T-helper 17 cell (primary cell): Measurements from ENCODE around the gene GPRC5A. TPM values are rescaled to one million over a fixed set of nuclear protein-coding genes. Genes with fewer than 3 reads are reported as not detected.

Experiments
- ATAC-seq: fragments of 150-1000 bp; cut with Tn5 transposase; 2 replicates; pipeline ENCODE4 v1.10.0; 2021; ENCODE audit warnings: mild to moderate bottlenecking, moderate library complexity
- DNase-seq, 3 donors: peaks; one replicate each; pipeline versions ENCODE4 v3.0.0 to v3.0.0-alpha.2; 2020 to 2021
- H3K9me3 ChIP-seq: one replicate; pipeline ENCODE4 v1.7.0; 2013; ENCODE audit warnings: low read length, mild to moderate bottlenecking; ENCODE audit not compliant: control insufficient read depth, poor library complexity, severe bottlenecking
- H3K27ac Mint-ChIP-seq: one replicate; pipeline ENCODE4 v1.8.0; 2022; ENCODE audit warnings: mild to moderate bottlenecking, moderate library complexity, mixed read lengths
- H3K27me3 Mint-ChIP-seq: one replicate; pipeline ENCODE4 v1.8.0; 2022; ENCODE audit warnings: mixed read lengths
- H3K36me3 Mint-ChIP-seq: one replicate; pipeline ENCODE4 v1.8.0; 2022; ENCODE audit warnings: low read depth, mixed read lengths
- H3K4me1 Mint-ChIP-seq: one replicate; pipeline ENCODE4 v1.8.0; 2022; ENCODE audit warnings: mild to moderate bottlenecking, mixed read lengths
- H3K4me3 Mint-ChIP-seq: one replicate; pipeline ENCODE4 v1.8.0; 2022; ENCODE audit warnings: mild to moderate bottlenecking, moderate library complexity, mixed read lengths
- total RNA-seq, 4 donors: library from RNA in 2 of 4; stranded (reverse) in 2 of 4; gene quantifications; one replicate each; pipeline ENCODE4 v1.2.3 and lab custom pipeline; 2022 to 2026

Gene GPRC5A
- total RNA-seq, 2 donors from 2014 or later = 0.02 to 0.26 TPM

DNA sequence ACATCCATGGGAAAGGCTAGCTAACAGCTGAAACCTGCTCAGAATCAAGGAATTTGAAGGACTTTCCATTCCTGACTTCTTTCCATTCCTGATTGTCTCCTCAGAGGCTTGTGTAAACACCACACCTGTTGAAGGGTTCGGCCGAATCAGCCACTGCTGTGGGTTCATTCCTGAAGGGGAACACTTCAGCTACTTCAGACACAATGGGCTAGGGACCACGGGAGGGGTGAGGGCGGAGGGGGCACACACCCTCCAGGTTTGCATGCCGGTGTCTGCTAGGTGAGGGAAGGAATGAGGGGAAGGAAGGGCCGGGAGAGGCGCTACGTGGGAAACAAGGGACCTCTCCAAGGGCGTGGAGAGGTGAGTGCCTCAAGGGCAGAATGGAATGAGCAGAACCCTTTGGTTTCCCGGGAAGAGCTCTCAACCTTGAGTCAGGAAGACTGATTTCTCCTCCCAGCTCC is 1.3 kb downstream of the GPRC5A start:
- Mint-ChIP-seq H3K36me3 (peaks cover 5% of the 10 kb centered on the region), H3K4me3 (no peak overlapping the region), H3K27me3 (peaks cover 51% of the 10 kb centered on the region), H3K27ac (no peak overlapping the region), H3K4me1 (peaks cover 7% of the 10 kb centered on the region)
- DNase-seq = no peak
- ATAC-seq = no peak
- no peaks in the 10 kb centered on the region for H3K9me3 ChIP-seq

DNA sequence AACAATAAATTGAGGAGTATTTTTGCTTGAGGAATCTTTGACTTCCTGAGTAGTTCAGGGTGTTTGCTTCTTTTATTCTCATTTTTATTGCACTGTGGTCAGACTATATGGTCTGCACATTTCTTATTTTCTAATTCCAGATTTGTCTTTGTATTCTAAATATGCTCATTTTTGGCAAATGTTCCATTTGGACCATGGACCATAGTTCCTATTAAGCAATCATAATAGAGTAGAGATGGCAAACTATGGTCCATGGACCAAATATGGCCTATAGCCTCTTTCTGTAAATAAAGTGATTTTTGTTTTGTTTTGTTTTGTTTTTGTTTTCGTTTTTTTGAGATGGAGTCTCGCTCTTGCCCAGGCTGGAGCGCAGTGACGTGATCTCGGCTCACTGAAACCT is 2.1 kb downstream of the GPRC5A start:
- H3K27me3 Mint-ChIP-seq = peaks cover 51% of the 10 kb centered on the region
- no peak overlapping the region for H3K4me3 Mint-ChIP-seq
- H3K27ac Mint-ChIP-seq = no peak overlapping the region
- DNase-seq (no peak), ATAC-seq (no peak)
- H3K9me3 ChIP-seq = no peaks in the 10 kb centered on the region
- H3K36me3 Mint-ChIP-seq = peaks cover 5% of the 10 kb centered on the region
- peaks cover 7% of the 10 kb centered on the region for H3K4me1 Mint-ChIP-seq

DNA sequence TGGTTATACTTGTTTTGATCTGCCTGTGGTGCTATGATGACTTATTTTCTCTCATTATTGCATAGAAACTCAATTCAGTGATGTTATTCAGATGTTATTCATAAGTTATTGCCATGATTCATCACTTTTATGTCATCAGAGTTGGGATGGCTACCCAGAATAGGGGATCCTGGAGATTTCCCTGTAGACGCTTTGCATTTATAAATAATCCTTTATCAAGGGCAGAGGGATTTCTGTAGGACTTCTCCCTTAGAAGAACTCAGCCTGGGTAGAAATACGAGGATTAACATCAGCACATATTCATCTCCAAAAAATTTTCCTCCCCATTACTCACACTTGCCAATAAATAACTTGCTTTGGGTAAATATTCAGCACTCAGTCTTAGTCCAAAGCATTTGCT is 4.9 kb downstream of the GPRC5A start:
- Mint-ChIP-seq H3K36me3 (peaks cover 2% of the 10 kb centered on the region), H3K4me3 (no peak overlapping the region), H3K27me3 (peaks cover 55% of the 10 kb centered on the region), H3K4me1 (peaks cover 7% of the 10 kb centered on the region), H3K27ac (no peak overlapping the region)
- no peak for ATAC-seq
- H3K9me3 ChIP-seq = no peaks in the 10 kb centered on the region
- DNase-seq = no peak

DNA sequence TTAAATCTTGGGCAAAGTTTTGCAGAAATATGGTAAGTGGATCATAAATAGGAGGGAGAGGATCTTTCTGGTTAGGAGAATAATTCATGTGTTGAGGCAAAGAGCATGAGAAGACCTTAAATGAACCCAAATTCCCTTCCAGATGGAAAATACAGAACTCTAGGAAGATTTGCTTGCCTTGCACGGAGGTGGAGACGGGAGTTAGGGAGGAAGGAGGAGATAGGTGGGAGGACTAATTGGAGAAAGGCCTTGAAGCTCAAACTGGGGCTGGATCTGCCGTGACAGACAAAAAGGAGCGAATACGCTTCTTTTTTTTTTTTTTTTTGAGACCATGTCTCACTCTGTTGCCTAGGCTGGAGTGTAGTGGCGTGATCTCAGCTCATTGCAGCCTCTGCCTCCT is 5.9 kb downstream of the GPRC5A start:
- Mint-ChIP-seq H3K27ac (no peak overlapping the region), H3K4me3 (no peak overlapping the region), H3K27me3 (peaks cover 65% of the 10 kb centered on the region), H3K4me1 (peaks cover 5% of the 10 kb centered on the region), H3K36me3 (peaks cover 2% of the 10 kb centered on the region)
- ATAC-seq (no peak), DNase-seq (no peak)
- no peaks in the 10 kb centered on the region for H3K9me3 ChIP-seq

DNA sequence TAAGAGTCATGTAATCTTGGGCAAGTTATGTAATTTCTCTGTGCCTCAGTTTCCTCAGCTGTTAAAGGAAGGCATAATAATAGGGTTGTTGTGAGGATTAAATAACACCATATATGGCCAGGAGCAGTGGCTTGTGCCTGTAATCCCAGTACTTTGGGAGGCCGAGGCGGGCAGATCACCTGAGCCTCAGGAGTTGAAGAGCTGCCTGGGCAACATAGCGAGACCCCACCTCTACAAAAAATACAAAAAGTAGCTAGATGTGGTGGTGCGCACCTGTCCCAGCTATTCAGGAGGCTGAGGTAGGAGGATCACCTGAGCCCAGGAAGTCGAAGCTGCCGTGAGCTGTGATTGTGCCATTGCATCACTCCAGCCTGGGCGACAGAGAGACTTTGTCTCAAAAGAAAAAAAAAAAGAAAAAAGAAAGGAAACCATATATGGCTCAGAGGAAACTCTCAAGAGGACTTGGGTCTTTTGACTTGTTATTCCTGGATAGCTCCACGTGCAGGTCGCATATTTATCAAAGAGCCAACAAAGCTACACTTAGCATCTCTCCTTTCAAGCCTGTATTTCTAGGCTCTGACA is 6.9 kb downstream of the GPRC5A start:
- Mint-ChIP-seq H3K36me3 (peaks cover 2% of the 10 kb centered on the region), H3K4me1 (peaks cover 5% of the 10 kb centered on the region), H3K27me3 (peaks cover 56% of the 10 kb centered on the region), H3K27ac (no peak overlapping the region), H3K4me3 (no peak overlapping the region)
- ATAC-seq (no peak), DNase-seq (no peak)
- H3K9me3 ChIP-seq = no peaks in the 10 kb centered on the region

DNA sequence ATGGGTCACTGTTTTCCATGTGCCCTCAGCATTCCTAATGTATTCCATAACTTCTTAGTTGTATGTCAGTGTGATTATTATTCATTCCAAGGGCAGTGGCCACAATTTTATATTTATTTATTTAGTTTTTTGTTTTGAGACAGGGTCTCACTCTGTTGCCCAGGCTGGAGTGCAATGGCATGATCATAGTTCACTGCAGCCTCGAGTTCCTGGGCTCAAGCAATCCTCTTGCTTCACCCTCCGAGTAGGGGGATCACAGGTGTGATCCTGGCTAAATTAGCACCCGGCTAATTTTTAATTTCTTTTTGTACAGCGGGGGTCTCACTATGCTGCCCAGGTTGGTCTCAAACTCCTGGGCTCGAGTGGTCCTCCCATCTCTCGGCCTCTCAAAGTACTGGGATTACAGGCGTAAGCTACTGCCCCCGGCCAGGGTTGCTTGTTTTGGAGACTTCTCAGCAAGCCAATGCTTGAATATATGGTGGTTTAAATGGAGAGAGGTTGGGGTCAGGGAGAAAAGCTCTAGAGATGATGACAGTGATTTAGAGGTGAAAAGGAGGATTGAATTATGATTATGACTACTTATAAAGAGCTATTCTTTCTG is 7.6 kb downstream of the GPRC5A start:
- no peak overlapping the region for H3K27ac Mint-ChIP-seq
- H3K9me3 ChIP-seq = no peaks in the 10 kb centered on the region
- H3K4me3 Mint-ChIP-seq = no peak overlapping the region
- DNase-seq = no peak
- H3K4me1 Mint-ChIP-seq = peaks cover 5% of the 10 kb centered on the region
- peaks cover 49% of the 10 kb centered on the region for H3K27me3 Mint-ChIP-seq
- no peak for ATAC-seq
- H3K36me3 Mint-ChIP-seq = peaks cover 2% of the 10 kb centered on the region

DNA sequence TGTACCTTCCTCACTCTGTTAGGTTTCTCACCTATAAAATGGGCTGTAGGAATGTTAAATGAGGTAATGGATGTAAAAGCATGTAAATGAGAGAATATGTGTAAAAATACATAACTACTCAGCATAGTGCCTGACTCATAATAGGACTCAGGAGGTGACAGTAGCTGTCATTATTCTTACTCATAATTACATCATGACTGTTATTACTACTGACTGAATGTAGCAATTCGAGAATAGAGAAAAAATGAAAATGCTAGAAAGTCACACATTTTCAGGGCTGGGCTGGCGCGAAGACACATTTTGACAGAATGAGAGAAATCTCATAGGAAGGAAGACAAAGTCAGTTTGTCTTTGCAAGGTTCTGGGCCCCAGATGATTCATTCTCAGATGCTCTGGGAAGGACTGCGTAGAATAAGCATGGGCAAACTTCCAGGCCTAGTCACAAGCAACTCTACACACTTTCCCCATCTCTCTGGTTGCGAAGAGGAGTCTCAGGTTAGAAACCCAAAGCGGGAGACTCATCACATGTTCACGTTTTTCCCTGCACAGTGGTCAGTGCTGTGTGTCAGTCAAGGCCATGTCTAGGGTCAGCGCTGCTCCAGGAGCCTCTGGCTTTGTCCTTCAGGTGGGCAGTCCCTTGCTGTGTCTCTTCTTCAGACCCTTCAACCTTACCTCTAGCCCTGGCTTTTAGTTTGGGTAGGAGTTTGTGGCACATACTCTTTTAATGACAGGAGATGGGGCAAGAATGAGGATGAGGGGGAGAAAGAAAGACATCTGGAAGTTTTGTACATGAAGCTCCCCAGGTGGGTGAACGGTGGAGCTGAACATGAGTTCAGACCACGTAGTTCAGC is 8.4 kb downstream of the GPRC5A start:
- no peaks in the 10 kb centered on the region for H3K9me3 ChIP-seq
- Mint-ChIP-seq H3K4me1 (peaks cover 5% of the 10 kb centered on the region), H3K36me3 (peaks cover 2% of the 10 kb centered on the region), H3K27me3 (peaks cover 54% of the 10 kb centered on the region), H3K4me3 (no peak overlapping the region), H3K27ac (no peak overlapping the region)
- ATAC-seq = no peak
- no peak for DNase-seq

DNA sequence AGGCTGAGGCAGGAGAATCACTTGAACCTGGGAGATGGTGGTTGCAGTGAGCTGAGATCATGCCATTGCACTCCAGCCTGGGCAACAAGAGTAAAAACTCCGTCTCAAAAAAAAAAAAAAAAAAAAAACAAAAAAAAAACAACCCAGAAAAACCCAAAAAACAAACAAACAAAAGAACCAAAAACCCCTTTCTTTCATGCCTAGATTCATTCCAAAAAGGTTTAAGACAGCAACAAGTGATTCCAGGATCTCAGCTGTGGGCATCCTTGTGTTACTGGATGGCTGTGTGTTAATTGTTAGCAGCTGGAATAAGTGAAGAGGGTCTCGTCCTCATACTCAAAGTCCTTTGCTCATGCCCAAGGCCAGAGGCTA is 9.4 kb downstream of the GPRC5A start:
- Mint-ChIP-seq H3K27me3 (peaks cover 58% of the 10 kb centered on the region), H3K4me1 (peaks cover 5% of the 10 kb centered on the region), H3K36me3 (peaks cover 2% of the 10 kb centered on the region), H3K4me3 (no peak overlapping the region), H3K27ac (no peak overlapping the region)
- ATAC-seq (no peak), DNase-seq (no peak)
- no peaks in the 10 kb centered on the region for H3K9me3 ChIP-seq

DNA sequence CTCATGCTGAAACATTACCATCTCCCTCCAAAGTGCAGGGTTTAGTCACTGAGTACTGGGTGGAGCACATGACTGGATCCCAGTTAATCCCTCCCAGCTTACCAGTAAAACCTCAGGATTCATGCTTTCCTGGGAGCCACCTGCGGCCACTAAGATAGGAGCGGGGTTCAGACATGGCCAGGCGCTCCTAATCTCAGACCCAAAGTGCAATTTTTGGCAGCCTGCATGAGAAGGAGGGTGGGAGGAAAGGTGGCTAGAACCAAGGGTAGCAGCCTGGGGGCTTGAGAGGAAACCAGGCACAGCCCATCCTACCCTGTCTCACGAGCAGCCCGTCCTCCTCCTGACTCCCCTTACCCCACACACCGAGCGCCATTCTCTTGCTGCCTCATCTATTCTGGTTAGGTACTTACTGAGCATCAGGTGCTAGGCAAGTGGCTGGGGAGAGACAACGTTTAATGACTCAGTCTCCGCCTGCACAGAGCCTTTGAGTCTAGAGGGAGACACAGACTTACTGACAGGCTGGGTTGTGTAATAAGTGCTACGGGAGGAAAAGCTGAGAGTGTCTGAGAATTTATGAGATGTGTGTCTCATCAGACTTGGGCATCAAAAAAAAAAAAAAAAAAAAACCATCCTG is 9.9 kb downstream of the GPRC5A start:
- no peak for ATAC-seq
- H3K4me1 Mint-ChIP-seq = peaks cover 5% of the 10 kb centered on the region

DNA sequence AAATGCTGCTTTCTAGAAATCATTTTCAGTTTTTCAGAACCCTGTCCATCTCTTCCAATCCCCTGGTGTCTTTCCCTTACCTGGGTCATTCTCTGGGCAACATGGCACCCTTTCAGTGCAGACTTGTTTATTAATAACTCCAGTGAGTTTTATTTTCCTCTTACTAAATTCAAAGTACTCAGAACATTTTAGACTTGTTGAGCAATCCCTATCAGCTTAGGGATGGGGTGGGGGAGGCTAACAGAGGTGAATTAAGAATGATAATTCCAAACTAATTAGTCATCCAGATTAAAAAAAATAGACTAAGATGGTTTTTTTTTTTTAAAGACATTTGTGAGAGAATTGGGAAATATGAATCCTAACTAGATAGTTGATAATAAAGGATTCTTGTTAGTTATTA is 10.7 kb downstream of the GPRC5A start:
- H3K27me3 Mint-ChIP-seq = peaks cover 56% of the 10 kb centered on the region
- no peak for ATAC-seq
- DNase-seq = no peak
- H3K36me3 Mint-ChIP-seq = peaks cover 2% of the 10 kb centered on the region
- H3K9me3 ChIP-seq = no peaks in the 10 kb centered on the region
- no peak overlapping the region for H3K27ac Mint-ChIP-seq
- H3K4me1 Mint-ChIP-seq = peaks cover 5% of the 10 kb centered on the region
- H3K4me3 Mint-ChIP-seq = no peak overlapping the region

More for the DNA sequence above, 9.9 kb downstream of the GPRC5A start:
- Mint-ChIP-seq H3K36me3 (peaks cover 2% of the 10 kb centered on the region), H3K27me3 (peaks cover 61% of the 10 kb centered on the region), H3K27ac (no peak overlapping the region), H3K4me3 (no peak overlapping the region)
- no peaks in the 10 kb centered on the region for H3K9me3 ChIP-seq
- no peak for DNase-seq

DNA sequence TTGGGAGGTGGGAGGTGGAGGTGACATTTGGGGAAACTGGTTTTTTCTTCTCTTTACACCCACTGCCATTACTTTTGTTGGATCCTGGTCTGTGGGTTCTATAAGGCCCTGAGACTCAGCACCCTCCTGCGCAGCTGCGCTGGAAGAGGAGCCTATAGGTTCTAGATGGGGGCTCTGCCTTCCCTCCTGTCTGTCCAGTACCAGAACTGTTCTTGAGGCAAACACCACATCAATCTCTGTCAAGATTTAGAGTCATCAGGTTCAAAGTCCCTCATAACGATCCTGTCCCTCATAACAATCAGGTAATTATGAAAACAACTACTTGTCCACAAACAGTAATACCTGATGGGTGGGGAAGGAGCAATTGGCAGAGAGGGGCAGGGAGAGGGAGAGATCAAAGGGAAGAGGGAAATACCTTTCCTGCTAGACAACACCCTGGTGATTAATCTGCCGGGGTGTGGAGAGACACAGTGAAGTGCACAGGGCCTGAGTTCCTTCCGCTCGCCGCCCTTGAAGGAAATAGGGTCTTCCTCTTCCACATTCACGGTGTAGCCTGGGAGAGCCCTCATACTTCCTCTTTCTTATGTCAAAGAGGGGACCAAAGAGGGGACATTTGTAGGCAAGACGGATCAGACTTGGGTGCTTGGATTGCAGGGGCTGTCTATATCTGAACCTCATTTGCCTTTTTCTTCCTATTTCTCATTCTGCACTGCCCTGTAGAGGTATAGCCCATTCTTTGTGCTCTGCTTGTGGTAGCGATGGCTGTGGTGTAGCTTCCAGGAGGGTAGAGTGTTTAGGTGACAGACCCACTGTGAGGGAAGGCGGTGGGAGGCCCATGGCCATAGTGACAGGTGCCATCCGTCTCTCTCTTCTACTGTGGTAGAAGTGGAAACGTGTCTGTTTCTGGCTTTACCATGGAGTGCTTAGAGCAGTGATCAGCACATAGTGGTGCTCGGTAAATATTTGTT is 12.6 kb downstream of the GPRC5A start:
- H3K36me3 Mint-ChIP-seq = no peaks in the 10 kb centered on the region
- peaks cover 5% of the 10 kb centered on the region for H3K4me1 Mint-ChIP-seq
- no peaks in the 10 kb centered on the region for H3K9me3 ChIP-seq
- H3K27me3 Mint-ChIP-seq = peaks cover 42% of the 10 kb centered on the region
- ATAC-seq (no peak), DNase-seq (no peak)
- no peak overlapping the region for H3K4me3 Mint-ChIP-seq
- no peak overlapping the region for H3K27ac Mint-ChIP-seq

DNA sequence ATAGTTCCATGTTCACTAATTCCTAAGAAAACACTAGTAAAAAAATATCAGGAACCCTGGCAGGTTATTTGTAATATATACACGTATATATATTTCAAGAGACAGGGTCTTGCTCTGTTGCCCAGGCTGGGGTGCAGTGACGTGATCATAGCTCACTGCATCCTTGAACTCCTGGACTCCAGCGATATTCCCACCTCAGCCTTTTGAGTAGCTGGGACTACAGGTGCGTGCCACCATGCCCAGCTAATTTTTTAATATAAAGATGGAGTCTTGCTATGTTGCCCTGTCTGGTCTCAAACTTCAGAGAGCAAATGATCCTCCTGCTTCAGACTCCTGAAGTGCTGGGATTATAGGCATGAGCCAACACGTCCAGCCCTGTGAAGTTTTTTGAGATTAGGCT is 16.2 kb downstream of the GPRC5A start:
- H3K27me3 Mint-ChIP-seq = peaks cover 21% of the 10 kb centered on the region
- no peak for DNase-seq
- H3K36me3 Mint-ChIP-seq = no peaks in the 10 kb centered on the region
- H3K4me1 Mint-ChIP-seq = peaks cover 16% of the 10 kb centered on the region
- H3K4me3 Mint-ChIP-seq = no peak overlapping the region
- H3K27ac Mint-ChIP-seq = no peak overlapping the region
- no peaks in the 10 kb centered on the region for H3K9me3 ChIP-seq
- no peak for ATAC-seq
